ENCODE data around the gene ELL. TPM values are rescaled to one million over a fixed set of nuclear protein-coding genes. Genes with fewer than 3 reads are reported as not detected.

The ELL gene
- total RNA-seq, 2 experiments from 2014 or later, result 46.2 to 46.8 TPM

DNA sequence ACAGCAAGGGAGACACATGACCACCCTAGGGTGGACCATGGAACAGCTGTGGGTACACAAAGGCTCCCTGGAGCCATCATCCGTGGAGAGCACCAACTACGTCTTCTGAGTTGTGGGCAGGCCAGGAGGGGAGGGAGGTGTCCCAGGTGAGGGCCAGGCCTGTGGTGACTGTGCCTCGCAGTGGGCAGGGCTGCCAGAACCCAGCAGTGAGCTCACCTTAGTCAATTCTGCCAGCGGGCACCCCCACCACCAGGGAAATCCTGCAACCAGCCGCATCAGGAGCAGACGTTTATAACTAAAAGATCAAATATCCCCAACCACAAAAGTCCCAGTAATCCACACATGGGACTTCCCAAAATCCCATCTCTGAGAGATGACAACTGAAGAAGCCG lies 19.6 kb downstream of the ELL start:
- DNase-seq (peak in 2 of 14 experiments; percentile 27 to 55), ATAC-seq (ENCODE audit: poor library complexity) (no peak)
- no peaks in the 10 kb centered on the region for H3K36me3 ChIP-seq (ENCODE audit: insufficient read depth, low read length)
- no peaks in the 10 kb centered on the region for H3K9me3 ChIP-seq (ENCODE audit: control insufficient read depth in 1 of 2, insufficient read depth in 1 of 2, low read length in 2 of 2)
- intact Hi-C loops (cut with DNase I, micrococcal nuclease), result no loop called here
- TF ChIP-seq, protein P1, sequence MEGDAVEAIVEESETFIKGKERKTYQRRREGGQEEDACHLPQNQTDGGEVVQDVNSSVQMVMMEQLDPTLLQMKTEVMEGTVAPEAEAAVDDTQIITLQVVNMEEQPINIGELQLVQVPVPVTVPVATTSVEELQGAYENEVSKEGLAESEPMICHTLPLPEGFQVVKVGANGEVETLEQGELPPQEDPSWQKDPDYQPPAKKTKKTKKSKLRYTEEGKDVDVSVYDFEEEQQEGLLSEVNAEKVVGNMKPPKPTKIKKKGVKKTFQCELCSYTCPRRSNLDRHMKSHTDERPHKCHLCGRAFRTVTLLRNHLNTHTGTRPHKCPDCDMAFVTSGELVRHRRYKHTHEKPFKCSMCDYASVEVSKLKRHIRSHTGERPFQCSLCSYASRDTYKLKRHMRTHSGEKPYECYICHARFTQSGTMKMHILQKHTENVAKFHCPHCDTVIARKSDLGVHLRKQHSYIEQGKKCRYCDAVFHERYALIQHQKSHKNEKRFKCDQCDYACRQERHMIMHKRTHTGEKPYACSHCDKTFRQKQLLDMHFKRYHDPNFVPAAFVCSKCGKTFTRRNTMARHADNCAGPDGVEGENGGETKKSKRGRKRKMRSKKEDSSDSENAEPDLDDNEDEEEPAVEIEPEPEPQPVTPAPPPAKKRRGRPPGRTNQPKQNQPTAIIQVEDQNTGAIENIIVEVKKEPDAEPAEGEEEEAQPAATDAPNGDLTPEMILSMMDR (IDR thresholded peaks at IDR 0.05), result no peak
- no peaks in the 10 kb centered on the region for H3K27me3 ChIP-seq (ENCODE audit: control insufficient read depth in 1 of 2, insufficient read depth in 2 of 2, low read length in 2 of 2)
- H3K4me3 ChIP-seq (ENCODE audit: low read length), result no peak overlapping the region
- ChIA-PET POLR2A (no interaction called here), CTCF (interaction anchor here (1.5 to 3.6 kb wide), 2 partner anchors 17 to 345 kb away, joined by 3 to 10 read pairs; no protein-coding TSS in a partner anchor)
- H3K27ac Mint-ChIP-seq, result peak overlapping the region; percentile 46
- no peaks in the 10 kb centered on the region for H3K9me3 Mint-ChIP-seq
- H3K4me1 Mint-ChIP-seq (ENCODE audit: low read depth), result peaks cover 87% of the 10 kb centered on the region
- H3K36me3 Mint-ChIP-seq (ENCODE audit: low read depth), result no peaks in the 10 kb centered on the region
- H3K27me3 Mint-ChIP-seq, result no peaks in the 10 kb centered on the region
- H3K4me3 Mint-ChIP-seq, result no peak overlapping the region
- H3K27ac ChIP-seq (ENCODE audit: low read depth in 1 of 2, low read length in 2 of 2), result no peak overlapping the region
- H3K4me1 ChIP-seq (ENCODE audit: insufficient read depth, low read length), result peaks cover 100% of the 10 kb centered on the region

DNA sequence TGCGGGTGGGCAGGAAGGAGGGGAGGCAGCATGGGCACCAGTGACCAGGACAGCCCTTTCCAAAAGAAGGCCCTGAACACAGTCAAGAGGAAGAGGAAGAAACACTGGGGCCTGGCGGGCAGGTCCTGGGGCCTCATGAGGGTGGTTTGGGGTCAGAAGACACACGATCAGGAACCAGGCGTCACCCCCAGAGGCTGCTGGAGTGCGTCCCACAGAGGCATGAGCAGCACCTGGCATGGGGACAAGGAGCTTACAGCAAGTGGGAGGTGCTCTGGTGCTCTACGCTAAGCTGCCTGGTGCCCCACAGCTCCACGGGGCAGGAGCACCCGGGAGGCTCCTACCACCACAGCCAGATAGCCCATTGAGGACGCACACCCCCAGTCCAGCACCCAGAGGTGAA lies 20.0 kb downstream of the ELL start:
- ChIA-PET CTCF (no interaction called here), POLR2A (no interaction called here)
- no peak overlapping the region for H3K4me3 ChIP-seq (ENCODE audit: low read length)
- peaks cover 100% of the 10 kb centered on the region for H3K4me1 ChIP-seq (ENCODE audit: insufficient read depth, low read length)
- ATAC-seq (ENCODE audit: poor library complexity), result no peak
- TF ChIP-seq, protein P1 (IDR thresholded peaks at IDR 0.05), result no peak
- H3K27me3 Mint-ChIP-seq, result no peaks in the 10 kb centered on the region
- no peaks in the 10 kb centered on the region for H3K27me3 ChIP-seq (ENCODE audit: control insufficient read depth in 1 of 2, insufficient read depth in 2 of 2, low read length in 2 of 2)
- no peaks in the 10 kb centered on the region for H3K9me3 Mint-ChIP-seq
- H3K4me1 Mint-ChIP-seq (ENCODE audit: low read depth), result peaks cover 87% of the 10 kb centered on the region
- DNase-seq, result peak in 1 of 14 experiments; percentile 26
- no peaks in the 10 kb centered on the region for H3K36me3 Mint-ChIP-seq (ENCODE audit: low read depth)
- H3K27ac Mint-ChIP-seq, result peak overlapping the region; percentile 46
- no peak overlapping the region for H3K4me3 Mint-ChIP-seq
- H3K9me3 ChIP-seq (ENCODE audit: control insufficient read depth in 1 of 2, insufficient read depth in 1 of 2, low read length in 2 of 2), result no peaks in the 10 kb centered on the region
- no peak overlapping the region for H3K27ac ChIP-seq (ENCODE audit: low read depth in 1 of 2, low read length in 2 of 2)
- intact Hi-C loops (cut with DNase I, micrococcal nuclease), result no loop called here
- H3K36me3 ChIP-seq (ENCODE audit: insufficient read depth, low read length), result no peaks in the 10 kb centered on the region

DNA sequence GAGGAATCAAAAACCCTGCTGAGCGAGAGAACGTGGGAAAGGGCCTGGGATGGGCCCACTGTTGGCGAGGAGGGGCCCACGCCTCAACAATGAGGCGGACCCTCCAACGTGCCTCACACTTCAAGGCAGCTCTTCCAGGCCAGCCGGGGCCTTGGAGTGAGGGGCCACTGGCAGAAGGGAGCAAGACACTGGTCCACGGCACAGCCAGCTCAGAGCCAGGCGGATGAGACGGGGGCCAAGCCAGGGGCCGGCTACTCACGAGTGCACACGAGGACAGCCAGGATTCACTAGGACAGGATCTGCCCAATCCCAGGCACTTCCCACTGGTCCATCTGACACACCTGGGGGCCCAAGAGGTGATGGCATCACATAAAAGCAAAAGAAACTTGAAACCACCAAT lies 20.5 kb downstream of the ELL start:
- Mint-ChIP-seq H3K4me3 (no peak overlapping the region), H3K36me3 (ENCODE audit: low read depth) (no peaks in the 10 kb centered on the region), H3K4me1 (ENCODE audit: low read depth) (peaks cover 87% of the 10 kb centered on the region), H3K27ac (peak overlapping the region; percentile 51), H3K9me3 (no peaks in the 10 kb centered on the region), H3K27me3 (no peaks in the 10 kb centered on the region)
- ATAC-seq (ENCODE audit: poor library complexity) (no peak), DNase-seq (no peak)
- TF ChIP-seq, protein P1 (IDR thresholded peaks at IDR 0.05), result no peak
- intact Hi-C loops (cut with DNase I, micrococcal nuclease), result no loop called here
- CTCF ChIA-PET, result no interaction called here
- POLR2A ChIA-PET, result no interaction called here
- Histone ChIP-seq H3K36me3 (ENCODE audit: insufficient read depth, low read length) (no peaks in the 10 kb centered on the region), H3K4me3 (ENCODE audit: low read length) (no peak overlapping the region), H3K4me1 (ENCODE audit: insufficient read depth, low read length) (peaks cover 100% of the 10 kb centered on the region), H3K27ac (ENCODE audit: low read depth in 1 of 2, low read length in 2 of 2) (no peak overlapping the region), H3K9me3 (ENCODE audit: control insufficient read depth in 1 of 2, insufficient read depth in 1 of 2, low read length in 2 of 2) (no peaks in the 10 kb centered on the region), H3K27me3 (ENCODE audit: control insufficient read depth in 1 of 2, insufficient read depth in 2 of 2, low read length in 2 of 2) (no peaks in the 10 kb centered on the region)

All from CD4-positive, alpha-beta T cell (primary cell).